ENCODE results near the gene KRABD2.

KRABD2 gene

DNA sequence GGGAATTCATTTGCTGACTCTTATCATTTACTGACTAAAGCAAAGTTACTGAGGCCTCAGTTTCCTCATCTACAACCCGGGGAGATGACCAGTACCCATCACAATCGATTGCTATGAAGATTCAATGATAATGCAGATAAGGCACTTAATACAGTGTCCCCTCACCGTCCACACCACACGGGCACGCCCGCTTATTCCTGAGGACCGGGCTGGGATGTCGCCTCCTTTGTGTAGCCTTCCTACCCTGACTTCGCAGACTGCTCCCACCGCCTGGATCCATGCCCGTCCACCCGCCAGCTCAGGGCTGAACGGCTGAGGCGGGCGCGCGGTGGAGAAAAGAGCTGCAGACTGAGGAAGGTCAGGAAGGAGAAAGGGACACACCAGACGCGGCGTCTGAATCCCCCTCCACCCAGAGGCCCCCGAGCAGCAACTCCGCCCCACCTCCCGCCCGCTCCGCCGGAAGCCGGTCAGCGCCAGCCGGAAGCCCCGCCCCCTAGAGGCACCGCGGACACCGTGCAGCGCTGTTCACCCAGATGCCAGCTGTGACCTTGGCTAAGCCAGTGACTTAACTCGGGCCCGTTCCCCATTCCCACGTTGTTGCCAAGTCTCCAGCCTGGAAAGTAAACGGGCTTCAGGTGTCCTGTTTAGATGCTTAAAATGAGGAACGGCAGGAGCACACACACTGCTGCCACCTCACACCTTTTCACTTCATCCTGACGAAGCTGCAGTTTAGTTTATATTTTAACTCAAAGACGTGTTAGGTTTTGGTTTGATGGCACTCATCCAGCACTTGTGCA is at the start of gene KRABD2:
KRABD2 (minus strand) TSS at position 434 of the 797 bp plus-strand sequence.
- H3K4me1 Mint-ChIP-seq (ENCODE audit: low read depth, unreplicated experiment), result peaks cover 28% of the 10 kb centered on the region
- FAIRE-seq (peak; percentile 20), DNase-seq (ENCODE audit: low read depth) (peak; percentile 68)
- H4K20me1 ChIP-seq (ENCODE audit: insufficient read depth, low read length), result peaks cover 48% of the 10 kb centered on the region
- peaks cover 42% of the 10 kb centered on the region for H3K36me3 ChIP-seq (ENCODE audit: insufficient read depth, low read length)
- H3K36me3 Mint-ChIP-seq (ENCODE audit: low read depth, unreplicated experiment), result peaks cover 10% of the 10 kb centered on the region
- peak within 1 kb of the TSS; percentile 93 for H3K9ac ChIP-seq (ENCODE audit: low read length)
- peak within 1 kb of the TSS; percentile 72 for H3K27ac ChIP-seq (ENCODE audit: low read depth, low read length)
- no peaks in the 10 kb centered on the region for H3K9me3 Mint-ChIP-seq (ENCODE audit: unreplicated experiment)
- peak within 1 kb of the TSS; percentile 78 for H3K4me3 Mint-ChIP-seq (ENCODE audit: unreplicated experiment)
- H2AFZ ChIP-seq (ENCODE audit: low read depth, low read length), result peak within 1 kb of the TSS; percentile 75
- H3K9me3 ChIP-seq (ENCODE audit: insufficient read depth, low read depth, low read length), result no peaks in the 10 kb centered on the region
- H3K79me2 ChIP-seq (ENCODE audit: insufficient read depth, low read length), result peaks cover 44% of the 10 kb centered on the region
- H3K27me3 ChIP-seq (ENCODE audit: insufficient read depth, low read length), result no peaks in the 10 kb centered on the region
- H3K27ac Mint-ChIP-seq (ENCODE audit: unreplicated experiment), result peak within 1 kb of the TSS; percentile 29
- H3K4me2 ChIP-seq (ENCODE audit: low read length), result peak within 1 kb of the TSS; percentile 95
- no peaks in the 10 kb centered on the region for H3K27me3 Mint-ChIP-seq (ENCODE audit: low read depth, unreplicated experiment)
- TF ChIP-seq EZH2 (IDR thresholded peaks at IDR 0.05; ENCODE audit: insufficient read depth, low read length) (no peak), CTCF (IDR thresholded peaks at IDR 0.05; ENCODE audit: insufficient read depth, low read depth, low read length) (peak; percentile 33)
- H3K4me1 ChIP-seq (ENCODE audit: insufficient read depth, low read length), result peaks cover 28% of the 10 kb centered on the region
- peak within 1 kb of the TSS; percentile 91 for H3K4me3 ChIP-seq (ENCODE audit: insufficient read depth, low read depth, low read length)

GRCh38 chr17:8421571-8421970 is 45.1 kb upstream of the KRABD2 start:
- Mint-ChIP-seq H3K4me1 (ENCODE audit: low read depth, unreplicated experiment) (no peaks in the 10 kb centered on the region), H3K27ac (ENCODE audit: unreplicated experiment) (no peak overlapping the region), H3K27me3 (ENCODE audit: low read depth, unreplicated experiment) (peaks cover 16% of the 10 kb centered on the region), H3K36me3 (ENCODE audit: low read depth, unreplicated experiment) (no peaks in the 10 kb centered on the region), H3K4me3 (ENCODE audit: unreplicated experiment) (no peak overlapping the region), H3K9me3 (ENCODE audit: unreplicated experiment) (no peaks in the 10 kb centered on the region)
- Histone ChIP-seq H3K4me1 (ENCODE audit: insufficient read depth, low read length) (peaks cover 5% of the 10 kb centered on the region), H4K20me1 (ENCODE audit: insufficient read depth, low read length) (no peaks in the 10 kb centered on the region), H3K9ac (ENCODE audit: low read length) (no peak overlapping the region), H3K4me3 (ENCODE audit: insufficient read depth, low read depth, low read length) (no peak overlapping the region), H3K27ac (ENCODE audit: low read depth, low read length) (no peak overlapping the region), H3K36me3 (ENCODE audit: insufficient read depth, low read length) (no peaks in the 10 kb centered on the region), H3K4me2 (ENCODE audit: low read length) (no peak overlapping the region), H3K27me3 (ENCODE audit: insufficient read depth, low read length) (peaks cover 24% of the 10 kb centered on the region), H3K79me2 (ENCODE audit: insufficient read depth, low read length) (no peaks in the 10 kb centered on the region), H2AFZ (ENCODE audit: low read depth, low read length) (no peak overlapping the region), H3K9me3 (ENCODE audit: insufficient read depth, low read depth, low read length) (no peaks in the 10 kb centered on the region)
- DNase-seq (ENCODE audit: low read depth), result no peak
- FAIRE-seq, result no peak
- no peak for TF ChIP-seq EZH2 (IDR thresholded peaks at IDR 0.05; ENCODE audit: insufficient read depth, low read length)
- TF ChIP-seq CTCF (IDR thresholded peaks at IDR 0.05; ENCODE audit: insufficient read depth, low read depth, low read length), result no peak

All from astrocyte (in vitro differentiated cells and primary cell).